ENCODE data around the gene ADARB1. TPM values are rescaled to one million over a fixed set of nuclear protein-coding genes. Genes with fewer than 3 reads are reported as not detected.
A peak's percentile ranks its signal among the peaks of the same experiment; 100 is the strongest.

ADARB1 gene
- total and polyA plus RNA-seq, 4 experiments from 2014 or later, result 4.6 to 50.0 (median 30.9) TPM

DNA sequence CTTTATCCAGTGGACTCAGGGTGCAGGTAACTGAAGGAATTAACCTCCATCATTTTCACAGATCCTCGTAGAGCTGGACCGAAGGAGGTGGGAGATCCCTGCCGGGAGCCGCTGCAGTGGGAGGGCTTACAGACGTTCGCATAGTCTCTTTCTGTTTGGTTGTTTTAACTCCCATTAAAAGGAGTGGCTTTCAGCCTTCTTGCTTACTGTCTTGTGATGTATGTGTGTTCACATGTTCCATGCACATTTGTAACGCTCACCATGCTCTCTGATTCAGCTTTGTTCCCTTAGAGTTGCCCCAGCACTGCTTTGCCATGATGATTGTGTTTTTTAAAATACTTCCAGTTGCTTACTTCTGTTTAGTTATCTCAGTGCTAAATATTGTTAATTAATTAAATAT lies 85.8 kb downstream of the ADARB1 start:
- Mint-ChIP-seq H3K27ac (no peak overlapping the region), H3K4me3 (no peak overlapping the region), H3K27me3 (no peaks in the 10 kb centered on the region), H3K4me1 (peaks cover 3 to 13% (median 13%) of the 10 kb centered on the region in 4 donors), H3K9me3 (no peaks in the 10 kb centered on the region), H3K36me3 (peaks cover 11 to 29% of the 10 kb centered on the region in 2 donors)
- intact Hi-C loops (cut with micrococcal nuclease), result no loop called here
- Histone ChIP-seq H3K4me3 (ENCODE audit: low read length in 2 of 2) (no peak overlapping the region), H3K36me3 (ENCODE audit: insufficient read depth, low read length) (no peaks in the 10 kb centered on the region), H3K9me3 (ENCODE audit: control insufficient read depth in 1 of 2, low read length in 2 of 2) (no peaks in the 10 kb centered on the region), H3K27ac (ENCODE audit: low read depth, low read length) (no peak overlapping the region), H3K27me3 (ENCODE audit: insufficient read depth, low read length) (no peaks in the 10 kb centered on the region), H3K4me1 (ENCODE audit: insufficient read depth, low read length) (peaks cover 2% of the 10 kb centered on the region)
- CTCF ChIA-PET (ENCODE audit: partially characterized antibody), result no interaction called here
- no peak for DNase-seq
- POLR2A ChIA-PET (ENCODE audit: partially characterized antibody), result no interaction called here

DNA sequence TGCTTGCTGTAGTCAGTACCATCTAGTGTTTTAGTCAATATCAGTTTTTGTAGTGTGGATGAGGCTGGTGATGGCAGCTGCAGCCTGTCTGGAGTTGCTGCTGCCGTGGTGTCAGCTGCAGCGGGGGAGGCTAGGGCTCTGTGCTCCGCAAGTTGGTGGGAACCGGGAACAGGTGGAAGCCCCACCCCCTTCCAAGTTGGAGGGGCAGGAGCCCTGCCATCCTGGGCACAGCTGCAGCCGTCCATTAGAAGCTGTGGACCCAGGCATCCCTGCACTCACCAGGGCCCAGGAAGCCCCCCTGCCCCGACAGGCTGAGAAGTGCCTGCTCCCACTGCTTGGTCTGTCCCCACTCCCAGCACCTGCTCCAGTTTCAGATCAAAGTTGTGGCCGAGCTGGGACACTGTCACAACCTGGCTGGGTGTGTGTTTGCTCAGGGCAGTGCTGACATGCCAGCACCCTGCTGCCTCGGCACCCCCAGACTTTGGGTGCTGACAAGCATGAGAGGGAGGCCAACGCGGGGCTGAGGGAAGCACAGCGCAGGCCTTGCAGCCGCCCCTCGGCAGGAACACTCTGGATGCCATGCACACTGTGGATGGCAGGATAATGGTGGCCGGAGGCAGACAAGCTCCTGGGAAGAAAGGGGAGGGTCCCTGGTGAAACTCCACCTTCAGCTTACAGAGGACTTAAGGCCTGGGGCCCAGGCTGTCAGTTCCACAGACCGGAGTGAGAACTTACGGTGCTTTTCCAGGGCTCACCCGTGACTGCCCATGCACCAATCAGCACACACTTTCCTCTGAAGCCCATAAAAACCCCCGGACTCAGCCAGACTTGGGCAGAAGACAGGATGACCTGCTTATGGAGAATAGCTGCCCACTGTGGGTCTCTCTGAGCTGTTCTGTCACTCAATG lies 86.9 kb downstream of the ADARB1 start:
- Mint-ChIP-seq H3K27me3 (no peaks in the 10 kb centered on the region), H3K4me1 (peaks cover under 1 to 8% (median 4%) of the 10 kb centered on the region in 4 donors), H3K27ac (peak overlapping the region in 2 of 7 donors; percentile 70 to 79), H3K36me3 (peaks cover 11 to 24% of the 10 kb centered on the region in 2 donors), H3K4me3 (no peak overlapping the region), H3K9me3 (no peaks in the 10 kb centered on the region)
- no peaks in the 10 kb centered on the region for H3K4me1 ChIP-seq (ENCODE audit: insufficient read depth, low read length)
- ChIA-PET CTCF (ENCODE audit: partially characterized antibody) (interaction anchor here (1.0 kb wide), 1 partner anchor 23 kb away, joined by 3 read pairs; no protein-coding TSS in a partner anchor), POLR2A (ENCODE audit: partially characterized antibody) (no interaction called here)
- no peak for DNase-seq
- no peak overlapping the region for H3K4me3 ChIP-seq (ENCODE audit: low read length in 2 of 2)
- no peaks in the 10 kb centered on the region for H3K9me3 ChIP-seq (ENCODE audit: control insufficient read depth in 1 of 2, low read length in 2 of 2)
- no peaks in the 10 kb centered on the region for H3K27me3 ChIP-seq (ENCODE audit: insufficient read depth, low read length)
- intact Hi-C loops (cut with micrococcal nuclease), result no loop called here
- no peak overlapping the region for H3K27ac ChIP-seq (ENCODE audit: low read depth, low read length)
- no peaks in the 10 kb centered on the region for H3K36me3 ChIP-seq (ENCODE audit: insufficient read depth, low read length)

DNA sequence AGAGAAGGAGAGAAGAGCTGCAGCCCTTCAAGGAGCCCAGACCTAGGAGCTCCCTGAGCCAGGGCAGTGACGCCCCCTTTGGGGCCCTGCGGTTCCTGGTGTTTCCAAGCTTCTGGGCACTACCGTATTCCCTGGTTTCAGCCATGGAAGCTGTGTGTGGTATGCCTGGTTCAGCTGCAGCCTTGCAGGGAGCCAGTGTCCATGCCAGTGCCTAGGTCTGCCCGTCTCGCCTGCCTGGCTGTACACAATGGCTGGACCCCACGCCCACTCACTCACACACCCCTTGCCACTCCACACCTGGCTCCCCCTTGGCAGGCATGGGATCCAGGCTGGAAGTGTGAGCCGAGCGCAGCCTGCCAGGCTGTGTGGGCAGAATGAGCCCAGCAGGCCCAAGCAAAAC lies 87.7 kb downstream of the ADARB1 start:
- no peaks in the 10 kb centered on the region for H3K9me3 Mint-ChIP-seq
- H3K27me3 Mint-ChIP-seq, result no peaks in the 10 kb centered on the region
- Histone ChIP-seq H3K27ac (ENCODE audit: low read depth, low read length) (no peak overlapping the region), H3K4me1 (ENCODE audit: insufficient read depth, low read length) (no peaks in the 10 kb centered on the region), H3K4me3 (ENCODE audit: low read length in 2 of 2) (no peak overlapping the region), H3K27me3 (ENCODE audit: insufficient read depth, low read length) (no peaks in the 10 kb centered on the region), H3K9me3 (ENCODE audit: control insufficient read depth in 1 of 2, low read length in 2 of 2) (no peaks in the 10 kb centered on the region), H3K36me3 (ENCODE audit: insufficient read depth, low read length) (no peaks in the 10 kb centered on the region)
- H3K4me1 Mint-ChIP-seq, result peaks cover under 1 to 4% (median 3%) of the 10 kb centered on the region in 4 donors
- peaks cover 11 to 16% of the 10 kb centered on the region in 2 donors for H3K36me3 Mint-ChIP-seq
- DNase-seq, result no peak
- H3K27ac Mint-ChIP-seq, result peak overlapping the region in 2 of 7 donors; percentile 65 to 70
- intact Hi-C loops (cut with micrococcal nuclease), result no loop called here
- H3K4me3 Mint-ChIP-seq, result no peak overlapping the region
- CTCF ChIA-PET (ENCODE audit: partially characterized antibody), result interaction anchor here (1.0 to 1.9 kb wide), 2 partner anchors 24 kb away, joined by 3 to 7 read pairs; no protein-coding TSS in a partner anchor
- POLR2A ChIA-PET (ENCODE audit: partially characterized antibody), result no interaction called here

DNA sequence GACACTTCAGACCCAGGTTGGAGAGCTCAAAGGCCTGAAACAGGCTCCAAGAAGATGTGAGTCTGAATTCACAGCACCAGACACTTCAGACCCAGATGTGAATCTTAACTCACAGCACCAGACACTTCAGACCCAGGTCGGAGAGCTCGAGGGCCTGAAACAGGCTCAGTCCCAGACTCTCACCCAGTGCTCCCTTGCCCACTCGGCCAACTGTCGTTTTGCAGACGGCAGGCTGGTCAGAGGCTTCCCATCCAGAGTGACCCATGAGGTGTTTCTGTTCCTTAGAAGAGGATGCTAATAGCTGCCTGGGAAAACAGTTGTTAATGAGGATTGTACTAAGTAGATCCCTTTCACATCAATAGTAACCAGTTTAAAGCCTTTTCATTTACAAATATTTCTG lies 88.4 kb downstream of the ADARB1 start:
- no peaks in the 10 kb centered on the region for H3K36me3 ChIP-seq (ENCODE audit: insufficient read depth, low read length)
- H3K9me3 Mint-ChIP-seq, result no peaks in the 10 kb centered on the region
- no peak overlapping the region for H3K4me3 Mint-ChIP-seq
- H3K9me3 ChIP-seq (ENCODE audit: control insufficient read depth in 1 of 2, low read length in 2 of 2), result no peaks in the 10 kb centered on the region
- POLR2A ChIA-PET (ENCODE audit: partially characterized antibody), result no interaction called here
- intact Hi-C loops (cut with micrococcal nuclease), result no loop called here
- H3K27ac Mint-ChIP-seq, result peak overlapping the region in 1 of 7 donors; percentile 82
- H3K27me3 Mint-ChIP-seq, result no peaks in the 10 kb centered on the region
- DNase-seq, result no peak
- no peak overlapping the region for H3K4me3 ChIP-seq (ENCODE audit: low read length in 2 of 2)
- no peaks in the 10 kb centered on the region for H3K4me1 ChIP-seq (ENCODE audit: insufficient read depth, low read length)
- CTCF ChIA-PET (ENCODE audit: partially characterized antibody), result interaction anchor here (1.9 kb wide), 1 partner anchor 24 kb away, joined by 7 read pairs; no protein-coding TSS in a partner anchor
- H3K27me3 ChIP-seq (ENCODE audit: insufficient read depth, low read length), result no peaks in the 10 kb centered on the region
- H3K27ac ChIP-seq (ENCODE audit: low read depth, low read length), result no peak overlapping the region
- peaks cover 8 to 16% of the 10 kb centered on the region in 2 donors for H3K36me3 Mint-ChIP-seq
- peaks cover 0 to 3% (median 2%) of the 10 kb centered on the region in 4 donors for H3K4me1 Mint-ChIP-seq

DNA sequence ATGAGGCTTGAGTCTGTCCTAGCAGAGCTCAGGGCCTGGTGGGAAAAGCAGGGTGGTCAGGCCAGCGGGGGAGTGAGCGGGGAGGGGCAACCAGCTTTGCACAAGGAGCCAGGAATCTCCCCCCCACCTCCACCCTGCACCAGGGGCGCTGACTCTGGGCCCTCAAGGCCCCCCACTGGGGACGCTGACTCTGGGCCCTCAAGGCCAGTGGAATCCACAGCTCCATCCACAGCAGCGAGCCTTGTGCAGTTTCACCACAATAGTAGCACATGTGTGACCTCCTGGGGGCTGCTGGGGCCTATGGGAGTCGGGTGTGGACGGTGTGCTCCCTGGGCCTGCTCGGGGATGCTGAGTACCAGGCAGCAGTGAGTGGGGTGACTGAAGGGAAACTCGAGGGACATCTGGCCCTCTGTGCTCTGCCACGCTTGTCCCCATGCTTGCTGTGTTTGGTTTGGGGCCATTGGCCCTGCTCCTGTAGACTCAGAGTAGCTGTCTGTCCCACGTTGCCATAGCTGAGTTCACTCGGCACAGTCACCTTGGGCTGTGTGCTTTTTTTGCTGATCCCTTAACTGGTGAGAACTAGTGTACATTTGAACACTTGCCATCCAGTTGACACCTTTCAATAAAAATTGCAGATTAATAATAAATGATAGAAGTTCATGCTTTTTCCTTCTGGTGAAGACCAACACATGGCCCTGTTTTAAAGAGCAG lies 89.2 kb downstream of the ADARB1 start:
- no peak overlapping the region for H3K4me3 Mint-ChIP-seq
- DNase-seq, result no peak
- ChIA-PET POLR2A (ENCODE audit: partially characterized antibody) (no interaction called here), CTCF (ENCODE audit: partially characterized antibody) (interaction anchor here (1.9 kb wide), 1 partner anchor 25 kb away, joined by 7 read pairs; no protein-coding TSS in a partner anchor)
- peaks cover 3 to 8% (median 7%) of the 10 kb centered on the region in 4 donors for H3K4me1 Mint-ChIP-seq
- Histone ChIP-seq H3K36me3 (ENCODE audit: insufficient read depth, low read length) (no peaks in the 10 kb centered on the region), H3K27me3 (ENCODE audit: insufficient read depth, low read length) (no peaks in the 10 kb centered on the region), H3K9me3 (ENCODE audit: control insufficient read depth in 1 of 2, low read length in 2 of 2) (no peaks in the 10 kb centered on the region), H3K4me1 (ENCODE audit: insufficient read depth, low read length) (no peaks in the 10 kb centered on the region), H3K27ac (ENCODE audit: low read depth, low read length) (no peak overlapping the region), H3K4me3 (ENCODE audit: low read length in 2 of 2) (no peak overlapping the region)
- intact Hi-C loops (cut with micrococcal nuclease), result no loop called here
- peak overlapping the region in 1 of 7 donors; percentile 79 for H3K27ac Mint-ChIP-seq
- no peaks in the 10 kb centered on the region for H3K27me3 Mint-ChIP-seq
- peaks cover 8 to 16% of the 10 kb centered on the region in 2 donors for H3K36me3 Mint-ChIP-seq
- H3K9me3 Mint-ChIP-seq, result no peaks in the 10 kb centered on the region

DNA sequence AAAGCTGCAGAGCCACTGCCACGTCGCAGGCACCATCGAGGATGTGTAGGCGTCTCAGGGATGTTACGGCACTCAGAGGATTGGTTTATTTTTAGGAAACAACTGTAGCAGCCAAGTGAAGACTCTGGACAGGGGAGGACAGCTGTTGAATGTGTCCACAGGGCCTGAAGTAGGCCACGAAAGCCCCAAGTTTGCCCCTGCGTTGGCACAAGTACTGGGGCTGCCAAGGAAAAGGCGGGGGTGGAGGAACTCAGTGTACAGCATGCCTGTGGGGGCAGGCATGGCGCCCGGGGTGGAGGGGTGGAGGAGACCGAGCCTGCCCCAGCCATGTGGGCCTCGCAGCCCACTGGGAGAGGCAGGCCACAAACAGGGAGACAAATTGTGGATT lies 89.7 kb downstream of the ADARB1 start:
- Mint-ChIP-seq H3K4me3 (no peak overlapping the region), H3K27me3 (no peaks in the 10 kb centered on the region), H3K4me1 (peaks cover 9 to 14% (median 13%) of the 10 kb centered on the region in 4 donors), H3K9me3 (no peaks in the 10 kb centered on the region), H3K27ac (no peak overlapping the region), H3K36me3 (peaks cover 5 to 11% of the 10 kb centered on the region in 2 donors)
- H3K4me1 ChIP-seq (ENCODE audit: insufficient read depth, low read length), result peaks cover 5% of the 10 kb centered on the region
- no peak for DNase-seq
- no peaks in the 10 kb centered on the region for H3K27me3 ChIP-seq (ENCODE audit: insufficient read depth, low read length)
- POLR2A ChIA-PET (ENCODE audit: partially characterized antibody), result no interaction called here
- CTCF ChIA-PET (ENCODE audit: partially characterized antibody), result interaction anchor here (1.9 kb wide), 1 partner anchor 26 kb away, joined by 7 read pairs; no protein-coding TSS in a partner anchor
- H3K27ac ChIP-seq (ENCODE audit: low read depth, low read length), result no peak overlapping the region
- H3K4me3 ChIP-seq (ENCODE audit: low read length in 2 of 2), result no peak overlapping the region
- no peaks in the 10 kb centered on the region for H3K36me3 ChIP-seq (ENCODE audit: insufficient read depth, low read length)
- intact Hi-C loops (cut with micrococcal nuclease), result no loop called here
- H3K9me3 ChIP-seq (ENCODE audit: control insufficient read depth in 1 of 2, low read length in 2 of 2), result no peaks in the 10 kb centered on the region

DNA sequence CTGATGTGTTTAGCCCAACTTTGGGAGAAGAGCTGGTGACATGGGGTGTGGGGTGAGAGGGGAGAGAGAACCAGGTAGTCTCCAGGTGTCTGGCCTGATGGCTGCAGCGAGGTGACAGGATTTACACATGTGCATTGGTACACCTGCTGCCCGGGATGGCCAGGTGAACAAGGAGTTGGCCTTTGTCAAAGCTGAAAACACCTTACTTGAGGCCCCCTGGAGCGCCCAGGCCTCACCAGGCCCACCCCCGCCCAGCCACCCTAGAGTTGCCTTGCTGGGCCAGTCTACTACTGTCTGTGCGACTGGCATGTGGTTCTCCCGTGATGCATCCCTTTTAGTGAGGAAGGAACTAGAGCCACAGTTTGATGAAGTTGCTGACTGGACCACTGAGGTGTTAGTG lies 90.5 kb downstream of the ADARB1 start:
- ChIA-PET POLR2A (ENCODE audit: partially characterized antibody) (no interaction called here), CTCF (ENCODE audit: partially characterized antibody) (no interaction called here)
- intact Hi-C loops (cut with micrococcal nuclease), result no loop called here
- no peaks in the 10 kb centered on the region for H3K9me3 ChIP-seq (ENCODE audit: control insufficient read depth in 1 of 2, low read length in 2 of 2)
- Mint-ChIP-seq H3K9me3 (no peaks in the 10 kb centered on the region), H3K36me3 (peaks cover 4 to 11% of the 10 kb centered on the region in 2 donors), H3K27ac (peak overlapping the region in 1 of 7 donors; percentile 23), H3K4me3 (peak overlapping the region in 1 of 8 donors; percentile 77), H3K27me3 (no peaks in the 10 kb centered on the region), H3K4me1 (peaks cover 16 to 21% (median 20%) of the 10 kb centered on the region in 4 donors)
- no peak overlapping the region for H3K27ac ChIP-seq (ENCODE audit: low read depth, low read length)
- H3K36me3 ChIP-seq (ENCODE audit: insufficient read depth, low read length), result no peaks in the 10 kb centered on the region
- H3K4me1 ChIP-seq (ENCODE audit: insufficient read depth, low read length), result peaks cover 12% of the 10 kb centered on the region
- no peaks in the 10 kb centered on the region for H3K27me3 ChIP-seq (ENCODE audit: insufficient read depth, low read length)
- no peak overlapping the region for H3K4me3 ChIP-seq (ENCODE audit: low read length in 2 of 2)
- no peak for DNase-seq
